ENCODE data around the gene KMT2C.
"Not testable (repeated sequence)": the region's sequence is repeated elsewhere in the genome, so short reads cannot be mapped to it uniquely, and the experiment has no call there.

DNA sequence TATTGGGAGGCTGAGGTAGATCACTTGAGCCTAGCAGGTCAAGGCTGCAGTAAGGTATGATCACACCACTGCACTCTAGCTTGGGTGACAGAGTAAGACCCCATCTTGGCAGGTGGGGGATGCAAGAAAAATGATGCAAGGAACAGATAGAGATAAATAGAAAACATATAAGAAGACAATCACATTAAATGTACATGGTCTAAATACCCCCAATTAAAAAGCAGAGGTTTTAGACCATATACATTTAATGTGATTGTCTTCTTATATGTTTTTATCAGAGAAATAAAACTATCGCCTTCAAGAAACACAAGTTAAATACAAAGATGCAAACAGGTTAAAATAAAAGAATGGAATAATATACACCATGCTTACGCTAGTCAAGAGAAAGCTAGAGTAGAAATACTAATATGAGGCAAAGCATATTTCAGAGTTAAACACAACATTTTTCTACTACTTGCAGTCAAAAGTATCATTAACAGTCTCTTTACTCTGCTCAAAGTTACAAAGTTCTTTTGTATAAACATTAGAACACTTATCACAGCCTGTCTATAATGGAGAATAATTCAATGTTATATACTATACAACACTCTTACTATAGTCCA is 136.2 kb downstream of the KMT2C start:
- TF ChIP-seq, protein P1, sequence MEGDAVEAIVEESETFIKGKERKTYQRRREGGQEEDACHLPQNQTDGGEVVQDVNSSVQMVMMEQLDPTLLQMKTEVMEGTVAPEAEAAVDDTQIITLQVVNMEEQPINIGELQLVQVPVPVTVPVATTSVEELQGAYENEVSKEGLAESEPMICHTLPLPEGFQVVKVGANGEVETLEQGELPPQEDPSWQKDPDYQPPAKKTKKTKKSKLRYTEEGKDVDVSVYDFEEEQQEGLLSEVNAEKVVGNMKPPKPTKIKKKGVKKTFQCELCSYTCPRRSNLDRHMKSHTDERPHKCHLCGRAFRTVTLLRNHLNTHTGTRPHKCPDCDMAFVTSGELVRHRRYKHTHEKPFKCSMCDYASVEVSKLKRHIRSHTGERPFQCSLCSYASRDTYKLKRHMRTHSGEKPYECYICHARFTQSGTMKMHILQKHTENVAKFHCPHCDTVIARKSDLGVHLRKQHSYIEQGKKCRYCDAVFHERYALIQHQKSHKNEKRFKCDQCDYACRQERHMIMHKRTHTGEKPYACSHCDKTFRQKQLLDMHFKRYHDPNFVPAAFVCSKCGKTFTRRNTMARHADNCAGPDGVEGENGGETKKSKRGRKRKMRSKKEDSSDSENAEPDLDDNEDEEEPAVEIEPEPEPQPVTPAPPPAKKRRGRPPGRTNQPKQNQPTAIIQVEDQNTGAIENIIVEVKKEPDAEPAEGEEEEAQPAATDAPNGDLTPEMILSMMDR (IDR thresholded peaks at IDR 0.05; ENCODE audit: insufficient read depth, low read length, poor library complexity, severe bottlenecking): not testable (repeated sequence)
- not testable (repeated sequence) for TF ChIP-seq EZH2phosphoT487 (conservative IDR thresholded peaks at IDR 0.05; ENCODE audit: low read length)
